ENCODE measurements around the gene IFRD2.
"Not testable (repeated sequence)": the region's sequence is repeated elsewhere in the genome, so short reads cannot be mapped to it uniquely, and the experiment has no call there.

DNA sequence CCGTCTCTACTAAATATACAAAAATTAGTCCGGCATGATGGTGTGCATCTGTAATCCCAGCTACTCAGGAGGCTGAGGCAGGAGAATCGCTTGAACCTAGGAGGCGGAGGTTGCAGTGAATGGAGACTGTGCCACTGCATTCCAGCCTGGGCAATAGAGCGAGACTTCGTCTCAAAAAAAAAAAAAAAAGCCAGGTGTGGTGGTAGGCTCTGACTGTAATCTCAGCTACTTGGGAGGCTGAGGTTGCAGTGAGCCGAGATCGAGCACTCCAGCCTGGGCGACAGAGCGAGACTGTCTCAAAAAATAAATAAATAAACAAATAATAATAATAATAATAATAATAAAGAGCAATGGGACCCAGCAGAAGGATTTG lies 19.7 kb downstream of the IFRD2 start:
- TF ChIP-seq EZH2 (IDR thresholded peaks at IDR 0.05; ENCODE audit: low read length, missing control alignments); CTCF (conservative IDR thresholded peaks at IDR 0.05 in 1 of 2, IDR thresholded peaks at IDR 0.05 in 1 of 2; ENCODE audit: low read depth in 1 of 2, low read length in 2 of 2): not testable (repeated sequence)
